Activated T-cell treated with anti-CD3 and anti-CD28 coated beads, Interleukin-2, amount 50 U/mL, for 72 hours (primary cell): Measurements from ENCODE around the gene FBN2. TPM values are rescaled to one million over a fixed set of nuclear protein-coding genes. Genes with fewer than 3 reads are reported as not detected.
"Not testable (repeated sequence)": the region's sequence is repeated elsewhere in the genome, so short reads cannot be mapped to it uniquely, and the experiment has no call there.

ENCODE experiments used
- ATAC-seq, 2 donors: fragments of 150-1000 bp; cut with Tn5 transposase; replicated peaks in 1 of 2; 2 replicates each; pipeline ENCODE4 v1.10.0; 2021; ENCODE audit warnings: moderate library complexity in 2 of 2, mild to moderate bottlenecking in 1 of 2
- DNase-seq, 2 donors: peaks; one replicate each; pipeline ENCODE4 v3.0.0; 2021 to 2022; ENCODE audit warnings: mixed read lengths in 1 of 2
- H3K27ac Mint-ChIP-seq: one replicate; pipeline ENCODE4 v1.8.0; 2022; ENCODE audit warnings: mild to moderate bottlenecking, moderate library complexity, mixed read lengths
- H3K27me3 Mint-ChIP-seq: one replicate; pipeline ENCODE4 v1.8.0; 2022; ENCODE audit warnings: low read depth, mixed read lengths
- H3K36me3 Mint-ChIP-seq, 2 donors: one replicate each; pipeline ENCODE4 v1.8.0; 2022; ENCODE audit warnings: mixed read lengths in 2 of 2, mild to moderate bottlenecking in 1 of 2; ENCODE audit not compliant: insufficient read depth in 2 of 2
- H3K4me1 Mint-ChIP-seq: one replicate; pipeline ENCODE4 v1.8.0; 2022; ENCODE audit warnings: low read depth, mixed read lengths
- H3K4me3 Mint-ChIP-seq, 2 donors: one replicate each; pipeline ENCODE4 v1.8.0; 2022; ENCODE audit warnings: mild to moderate bottlenecking in 2 of 2, mixed read lengths in 2 of 2, moderate library complexity in 2 of 2
- H3K9me3 Mint-ChIP-seq, 2 donors: one replicate each; pipeline ENCODE4 v1.8.0; 2022; ENCODE audit warnings: mixed read lengths in 2 of 2
- total RNA-seq, 2 donors: library from RNA; stranded (reverse); gene quantifications; one replicate each; pipeline ENCODE4 v1.2.3, GENCODE V29; 2022

Gene FBN2
- total RNA-seq, 2 donors from 2014 or later: 0.05 TPM; not detected in 1

- peaks cover 0 to 3% of the 10 kb centered on the region in 2 donors for H3K36me3 Mint-ChIP-seq
- H3K27ac Mint-ChIP-seq: no peak overlapping the region
- no peak for DNase-seq
- H3K4me3 Mint-ChIP-seq: no peak overlapping the region
- no peaks in the 10 kb centered on the region for H3K27me3 Mint-ChIP-seq
- H3K4me1 Mint-ChIP-seq: no peaks in the 10 kb centered on the region
- peaks cover 3 to 16% of the 10 kb centered on the region in 2 donors for H3K9me3 Mint-ChIP-seq
- no peak for ATAC-seq
Measured at GRCh38 chr5:128462330-128462729, 75.7 kb downstream of the FBN2 start.

DNA sequence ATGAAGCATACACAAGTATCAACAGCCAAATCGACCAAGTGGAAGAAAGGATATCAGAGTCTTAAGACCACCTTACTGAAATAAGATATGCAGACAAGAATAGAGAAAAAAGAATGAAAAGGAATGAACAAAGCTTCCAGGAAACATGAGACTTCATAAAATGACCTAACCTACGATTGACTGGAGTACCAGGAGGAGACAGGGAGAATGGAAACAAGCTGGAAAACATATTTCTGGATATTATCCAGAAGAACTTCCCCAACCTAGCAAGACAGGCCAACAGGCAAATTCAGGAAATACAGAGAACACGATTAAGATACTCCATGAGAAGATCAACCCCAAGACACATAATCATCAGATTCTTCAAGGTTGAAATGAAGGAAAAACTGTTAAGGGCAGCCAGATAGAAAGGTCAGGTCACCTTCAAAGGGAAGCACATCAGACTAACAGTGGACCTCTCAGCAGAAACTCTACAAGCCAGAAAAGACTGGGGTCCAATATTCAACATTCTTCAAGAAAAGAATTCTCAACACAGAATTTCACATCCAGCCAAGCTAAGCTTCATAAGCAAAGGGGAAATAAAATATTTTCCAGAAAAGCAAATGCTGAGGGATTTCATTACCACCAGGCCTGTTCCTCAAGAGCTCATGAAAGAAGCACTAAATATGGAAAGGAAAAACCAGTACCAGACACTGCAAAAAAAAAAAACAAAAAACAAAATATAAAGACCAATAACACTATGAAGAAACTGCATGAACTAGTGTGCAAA is 80.7 kb downstream of the FBN2 start:
- not testable (repeated sequence) for H3K27ac Mint-ChIP-seq, H3K4me3 Mint-ChIP-seq, H3K36me3 Mint-ChIP-seq, H3K27me3 Mint-ChIP-seq, H3K4me1 Mint-ChIP-seq, DNase-seq, ATAC-seq
- peaks cover 7 to 19% of the 10 kb centered on the region in 2 donors for H3K9me3 Mint-ChIP-seq

DNA sequence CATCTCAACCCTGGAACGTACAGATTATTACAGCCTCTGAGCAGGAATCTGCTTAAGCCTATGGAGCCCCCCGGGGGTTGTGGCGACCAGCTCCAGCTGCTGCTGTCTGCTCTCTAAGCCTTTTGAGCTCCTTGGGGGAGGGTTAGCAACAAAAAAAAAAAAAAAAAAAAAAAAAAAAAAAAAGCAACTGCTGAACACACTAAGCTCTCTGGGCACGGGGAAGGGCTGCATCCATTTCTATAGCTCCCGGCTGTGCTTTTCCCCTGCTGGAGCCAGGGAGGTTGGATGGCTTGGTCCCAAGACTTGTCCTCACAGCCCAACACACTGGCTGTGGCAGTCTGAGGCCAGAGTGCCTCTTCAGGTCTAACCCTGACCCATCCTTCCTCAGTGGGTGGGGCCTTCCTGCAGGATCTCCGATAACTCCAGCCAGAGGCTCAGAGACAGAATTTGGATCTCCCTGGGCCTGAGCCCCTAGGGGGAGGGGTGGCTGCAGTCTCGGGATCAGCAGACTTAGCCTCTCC is 82.1 kb downstream of the FBN2 start:
- no peak overlapping the region for H3K4me3 Mint-ChIP-seq
- H3K4me1 Mint-ChIP-seq: no peaks in the 10 kb centered on the region
- DNase-seq (no peak), ATAC-seq (no peak)
- H3K36me3 Mint-ChIP-seq: peaks cover 0 to 4% of the 10 kb centered on the region in 2 donors
- H3K27ac Mint-ChIP-seq: no peak overlapping the region
- no peaks in the 10 kb centered on the region for H3K27me3 Mint-ChIP-seq
- peaks cover 7 to 20% of the 10 kb centered on the region in 2 donors for H3K9me3 Mint-ChIP-seq

DNA sequence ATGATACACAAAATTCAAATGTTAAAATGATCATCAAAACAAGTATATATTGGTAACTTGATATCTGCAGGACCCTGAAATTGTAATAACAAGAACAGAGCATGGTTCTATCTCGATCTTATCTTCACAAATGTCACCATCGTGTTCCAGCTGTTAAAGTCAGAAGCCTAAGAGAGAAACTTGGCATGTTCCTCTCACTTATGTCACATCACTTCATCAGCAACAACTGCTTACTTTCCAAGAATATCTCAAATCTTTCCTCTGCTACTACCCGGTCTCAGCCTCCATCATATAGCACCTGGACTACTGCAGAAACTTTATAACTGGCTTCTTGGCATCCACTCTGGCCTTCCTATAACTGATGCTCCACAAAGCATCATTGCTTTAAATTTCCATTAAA is 84.9 kb downstream of the FBN2 start:
- peaks cover 5 to 9% of the 10 kb centered on the region in 2 donors for H3K9me3 Mint-ChIP-seq
- H3K27ac Mint-ChIP-seq: no peak overlapping the region
- H3K4me1 Mint-ChIP-seq: no peaks in the 10 kb centered on the region
- no peak overlapping the region for H3K4me3 Mint-ChIP-seq
- ATAC-seq (no peak), DNase-seq (no peak)
- H3K27me3 Mint-ChIP-seq: no peaks in the 10 kb centered on the region
- H3K36me3 Mint-ChIP-seq: peaks cover 0 to 1% of the 10 kb centered on the region in 2 donors

DNA sequence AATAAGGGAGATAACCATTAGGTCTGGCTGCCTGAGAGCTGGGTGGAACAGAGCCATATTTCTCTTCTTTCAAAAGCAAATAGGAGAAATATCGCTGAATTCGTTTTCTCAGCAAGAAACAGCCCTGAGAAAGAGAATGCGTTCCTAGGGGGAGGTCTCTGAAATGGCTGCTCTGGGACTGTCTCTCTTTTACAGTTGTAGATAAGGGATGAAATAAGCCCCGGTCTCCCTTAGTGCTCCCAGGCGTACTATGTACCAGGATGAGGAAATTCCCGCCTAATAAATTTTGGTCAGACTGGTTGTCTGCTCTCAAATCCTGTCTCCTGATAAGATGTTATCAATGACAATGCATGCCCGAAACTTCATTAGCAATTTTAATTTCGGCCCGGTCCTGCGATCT is 90.8 kb downstream of the FBN2 start:
- ATAC-seq, H3K27ac Mint-ChIP-seq, H3K4me1 Mint-ChIP-seq, DNase-seq, H3K36me3 Mint-ChIP-seq, H3K9me3 Mint-ChIP-seq, H3K27me3 Mint-ChIP-seq, H3K4me3 Mint-ChIP-seq: not testable (repeated sequence)

GRCh38 chr5:128441941-128442350 is 96.1 kb downstream of the FBN2 start:
- Mint-ChIP-seq H3K4me1 (no peaks in the 10 kb centered on the region), H3K36me3 (no peaks in the 10 kb centered on the region), H3K4me3 (no peak overlapping the region), H3K9me3 (peaks cover 0 to 1% of the 10 kb centered on the region in 2 donors), H3K27ac (no peak overlapping the region), H3K27me3 (no peaks in the 10 kb centered on the region)
- no peak for DNase-seq
- ATAC-seq: no peak

DNA sequence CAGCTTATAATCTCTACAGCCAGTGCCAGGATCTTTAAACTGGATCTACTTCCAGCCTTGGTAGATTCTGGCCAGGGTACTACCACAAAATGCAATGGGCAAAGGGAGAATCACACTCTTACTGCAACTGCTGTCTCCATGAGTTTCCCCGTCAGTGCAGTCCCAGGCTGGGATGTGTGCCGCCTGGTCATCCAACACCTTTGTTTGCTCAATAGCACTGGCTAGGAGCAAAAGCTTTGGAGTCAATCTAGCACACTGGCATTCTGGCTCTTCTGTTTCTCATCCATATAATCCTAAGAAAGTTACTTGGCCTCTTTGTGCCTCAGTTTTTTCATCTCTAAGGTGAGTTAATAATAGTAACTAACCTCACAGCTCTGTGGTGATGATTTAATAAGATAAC is 96.9 kb downstream of the FBN2 start:
- Mint-ChIP-seq H3K4me1 (no peaks in the 10 kb centered on the region), H3K9me3 (no peaks in the 10 kb centered on the region)

GRCh38 chr5:128436749-128437188 is 101.3 kb downstream of the FBN2 start:
- Mint-ChIP-seq H3K4me1 (no peaks in the 10 kb centered on the region), H3K36me3 (no peaks in the 10 kb centered on the region), H3K4me3 (no peak overlapping the region), H3K9me3 (no peaks in the 10 kb centered on the region), H3K27me3 (no peaks in the 10 kb centered on the region), H3K27ac (no peak overlapping the region)
- no peak for ATAC-seq
- DNase-seq: no peak

More for the DNA sequence above, 96.9 kb downstream of the FBN2 start:
- Mint-ChIP-seq H3K4me3 (no peak overlapping the region), H3K27me3 (no peaks in the 10 kb centered on the region), H3K27ac (no peak overlapping the region), H3K36me3 (no peaks in the 10 kb centered on the region)
- ATAC-seq: no peak
- DNase-seq: no peak

GRCh38 chr5:128435861-128436260 is 102.2 kb downstream of the FBN2 start:
- DNase-seq: no peak
- Mint-ChIP-seq H3K4me3 (no peak overlapping the region), H3K9me3 (no peaks in the 10 kb centered on the region), H3K27ac (no peak overlapping the region), H3K36me3 (no peaks in the 10 kb centered on the region), H3K27me3 (no peaks in the 10 kb centered on the region), H3K4me1 (no peaks in the 10 kb centered on the region)
- ATAC-seq: no peak

DNA sequence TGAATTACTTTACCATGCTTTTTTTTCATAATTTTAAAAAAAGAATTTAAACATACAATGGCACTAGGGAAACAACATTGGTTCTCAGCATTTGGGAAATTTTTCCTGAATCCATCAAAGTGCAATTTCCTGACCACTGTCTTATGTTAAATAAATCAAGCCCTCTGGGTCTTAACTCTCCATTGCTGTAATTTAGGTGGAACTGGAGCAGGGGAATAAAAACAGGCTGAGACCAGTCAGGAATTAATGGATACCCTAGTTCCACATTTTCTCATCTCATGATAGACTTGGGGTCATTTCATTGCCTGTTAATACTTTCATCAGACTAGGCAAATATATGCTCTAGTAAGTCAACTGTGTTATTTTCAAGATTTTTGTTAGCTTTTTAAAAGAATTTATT is 103.1 kb downstream of the FBN2 start:
- ATAC-seq (no peak), DNase-seq (no peak)
- H3K27me3 Mint-ChIP-seq: no peaks in the 10 kb centered on the region
- H3K9me3 Mint-ChIP-seq: no peaks in the 10 kb centered on the region
- H3K4me1 Mint-ChIP-seq: no peaks in the 10 kb centered on the region
- H3K27ac Mint-ChIP-seq: no peak overlapping the region
- no peaks in the 10 kb centered on the region for H3K36me3 Mint-ChIP-seq
- H3K4me3 Mint-ChIP-seq: no peak overlapping the region

DNA sequence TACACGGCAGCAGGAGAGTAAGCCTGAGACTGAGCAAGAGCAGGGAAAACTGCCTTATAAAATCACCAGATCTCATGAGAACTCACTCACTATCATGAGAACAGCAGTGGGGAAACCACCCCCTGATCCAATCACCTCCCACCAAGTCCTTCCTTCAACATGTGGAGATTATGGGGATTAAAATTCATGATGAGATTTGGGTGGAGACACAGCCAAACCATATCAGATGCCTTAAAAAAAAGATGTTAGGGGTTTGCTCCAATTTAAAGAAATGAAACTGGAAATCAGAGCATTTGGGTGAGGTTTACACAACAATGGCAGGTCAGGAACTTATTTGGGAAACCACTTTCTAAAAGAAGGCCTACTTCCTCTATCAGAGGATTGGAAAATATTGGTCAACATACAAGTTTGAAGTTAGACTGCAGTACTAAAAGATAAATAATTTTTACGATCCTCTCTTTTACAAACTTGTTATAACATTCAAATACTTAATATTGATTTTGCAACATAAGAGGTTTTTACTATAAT is 105.1 kb downstream of the FBN2 start:
- ATAC-seq (no peak), DNase-seq (no peak)
- H3K4me3 Mint-ChIP-seq: no peak overlapping the region
- H3K4me1 Mint-ChIP-seq: no peaks in the 10 kb centered on the region
- no peak overlapping the region for H3K27ac Mint-ChIP-seq
- no peaks in the 10 kb centered on the region for H3K36me3 Mint-ChIP-seq
- H3K27me3 Mint-ChIP-seq: no peaks in the 10 kb centered on the region
- H3K9me3 Mint-ChIP-seq: peaks cover 0 to under 1% of the 10 kb centered on the region in 2 donors

GRCh38 chr5:128427921-128428320 is 110.1 kb downstream of the FBN2 start:
- Mint-ChIP-seq H3K27me3 (no peaks in the 10 kb centered on the region), H3K27ac (no peak overlapping the region), H3K36me3 (no peaks in the 10 kb centered on the region), H3K4me3 (no peak overlapping the region), H3K9me3 (peaks cover 0 to 4% of the 10 kb centered on the region in 2 donors), H3K4me1 (no peaks in the 10 kb centered on the region)
- DNase-seq: no peak
- ATAC-seq: no peak

DNA sequence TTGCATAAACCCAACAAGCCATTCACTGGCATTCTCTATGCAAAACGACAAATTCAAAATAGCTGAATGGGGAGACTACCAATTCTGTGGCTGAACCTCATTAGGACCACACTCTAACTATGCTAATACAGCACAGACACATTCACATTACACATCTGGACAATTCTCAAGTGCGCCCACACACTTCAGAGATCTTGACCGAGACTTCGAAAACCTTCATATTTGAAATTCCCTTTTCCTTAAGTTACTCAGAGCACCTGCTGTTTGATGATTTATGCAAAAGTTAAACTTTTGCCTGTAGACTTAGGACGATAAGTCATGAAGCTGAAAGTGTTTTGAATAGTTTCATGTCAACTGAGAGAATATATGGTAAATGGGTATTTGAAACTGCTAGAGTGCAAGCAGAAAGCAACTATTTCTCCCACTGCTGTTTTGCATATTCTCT is 111.9 kb downstream of the FBN2 start:
- no peak overlapping the region for H3K27ac Mint-ChIP-seq
- H3K27me3 Mint-ChIP-seq: no peaks in the 10 kb centered on the region
- no peak overlapping the region for H3K4me3 Mint-ChIP-seq
- ATAC-seq: no peak
- DNase-seq: no peak
- no peaks in the 10 kb centered on the region for H3K36me3 Mint-ChIP-seq
- no peaks in the 10 kb centered on the region for H3K4me1 Mint-ChIP-seq
- peaks cover 0 to 4% of the 10 kb centered on the region in 2 donors for H3K9me3 Mint-ChIP-seq
